Peyer's patch (tissue), 4 donors: ENCODE data around the gene TCF12.

Source experiments
- CTCF ChIP-seq, 6 experiments: fragments of 450-650 bp in 4 of 6; fragments of 200-600 bp in 2 of 6; sonication (generic) in 1 of 6; IDR thresholded peaks; one replicate each; pipeline ENCODE4 v1.5.1; 2017 to 2019; ENCODE audit warnings: antibody characterized with exemption in 6 of 6, mild to moderate bottlenecking in 3 of 6, moderate library complexity in 1 of 6
- POLR2A ChIP-seq, 2 donors: fragments of 450-650 bp; IDR thresholded peaks; one replicate each; pipeline ENCODE4 v1.5.1; 2017; ENCODE audit warnings: antibody characterized with exemption in 2 of 2, mild to moderate bottlenecking in 2 of 2, moderate library complexity in 2 of 2

- TF ChIP-seq CTCF (IDR thresholded peaks at IDR 0.05) (no peak), POLR2A (IDR thresholded peaks at IDR 0.05) (no peak)
These were observed 11.7 kb upstream of the TCF12 start for GRCh38 chr15:56906766-56907165.
